Measurements from ENCODE around the gene CELSR1.
A peak's percentile ranks its signal among the peaks of the same experiment; 100 is the strongest.

Gene CELSR1

DNA sequence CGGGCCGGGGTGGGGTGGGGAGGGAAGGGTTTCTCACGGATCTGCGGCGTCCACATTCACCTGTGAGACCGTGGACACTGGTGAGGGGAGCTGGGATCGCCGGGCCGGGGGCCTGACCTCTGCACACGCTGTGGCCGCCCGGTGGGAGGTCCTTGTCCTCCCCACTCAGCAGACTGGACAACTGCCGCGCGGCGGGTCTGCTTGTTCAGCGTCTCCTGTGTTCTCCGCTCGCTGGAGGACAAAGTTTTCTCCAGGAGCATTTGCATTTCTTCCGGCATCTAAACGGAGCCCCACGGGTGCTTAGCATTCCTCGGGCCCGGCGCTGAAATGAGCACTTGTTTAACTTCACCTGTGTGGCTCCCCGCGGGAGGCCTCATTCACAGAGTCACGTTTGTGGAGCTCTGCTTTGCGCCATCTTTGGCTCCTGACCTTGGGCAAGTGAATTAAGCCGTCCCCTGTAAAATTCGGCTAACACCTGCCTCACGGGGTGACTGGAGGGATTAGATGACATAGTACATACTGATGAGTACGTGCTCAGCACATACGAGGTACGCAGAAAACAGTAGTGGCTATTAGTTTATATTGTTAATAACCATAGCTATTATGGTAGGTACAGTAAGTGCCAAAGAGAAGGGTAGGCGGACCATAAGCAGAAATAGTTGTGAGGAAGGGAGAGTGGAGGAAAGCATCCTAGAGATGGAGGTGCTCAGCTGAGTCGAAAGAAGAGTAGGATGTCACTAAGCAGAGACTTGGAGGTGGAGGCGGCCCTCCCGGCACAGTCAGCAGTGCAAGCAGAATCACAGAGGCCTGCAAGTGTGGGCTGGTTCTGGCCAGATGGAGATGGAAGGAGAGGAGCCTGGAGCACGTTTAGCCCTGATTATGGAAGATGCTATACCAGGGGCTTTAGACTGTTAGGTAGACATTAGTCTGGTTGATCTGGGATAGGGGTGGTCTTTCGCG, 201.0 kb downstream of the CELSR1 start:
- Histone ChIP-seq H3K14ac (ENCODE audit: low read length) (peak overlapping the region; percentile 40), H3K23ac (ENCODE audit: low read depth, low read length, poor library complexity) (peak overlapping the region; percentile 96), H3K27me3 (ENCODE audit: control insufficient read depth in 3 of 3, insufficient read depth in 3 of 3, low read depth in 1 of 3, low read length in 3 of 3) (no peaks in the 10 kb centered on the region), H2AK5ac (ENCODE audit: low read depth, low read length) (peak overlapping the region; percentile 78), H3K4ac (ENCODE audit: low read length) (no peak overlapping the region), H2BK12ac (ENCODE audit: low read length) (no peak overlapping the region), H3K79me1 (ENCODE audit: low read depth, low read length) (peaks cover 3% of the 10 kb centered on the region), H2AFZ (ENCODE audit: low read length) (peak overlapping the region; percentile 98), H3K27ac (replicated peaks; ENCODE audit: low read length) (no peak overlapping the region), H2BK15ac (ENCODE audit: low read length) (peak overlapping the region; percentile 72), H2BK120ac (ENCODE audit: low read depth, low read length) (no peak overlapping the region), H3K4me3 (ENCODE audit: low read length in 2 of 2) (peak overlapping the region; percentile 98 to 100), H3K4me1 (ENCODE audit: control insufficient read depth in 2 of 2, insufficient read depth in 1 of 2, low read depth in 1 of 2, low read length in 2 of 2) (peaks cover 5 to 6% of the 10 kb centered on the region in 2 donors), H3K36me3 (replicated peaks in 1 of 2; ENCODE audit: control insufficient read depth in 2 of 2, insufficient read depth in 2 of 2, low read length in 2 of 2) (peaks cover 24 to 61% of the 10 kb centered on the region in 2 donors), H3K4me2 (ENCODE audit: insufficient read depth, low read length, poor library complexity, severe bottlenecking) (peak overlapping the region; percentile 81), H3K9me3 (replicated peaks in 1 of 2; ENCODE audit: control insufficient read depth in 2 of 2, insufficient read depth in 1 of 2, low read depth in 1 of 2, low read length in 2 of 2) (no peaks in the 10 kb centered on the region), H4K91ac (ENCODE audit: low read depth, low read length, poor library complexity) (no peak overlapping the region), H4K8ac (ENCODE audit: low read depth, low read length) (no peak overlapping the region), H3K9ac (ENCODE audit: low read depth, low read length, poor library complexity) (peak overlapping the region; percentile 99), H2BK5ac (ENCODE audit: low read length) (peak overlapping the region; percentile 54), H3K18ac (ENCODE audit: low read length) (peak overlapping the region; percentile 42)
- WGBS, 2 donors (ENCODE audit: extremely low coverage in 2 of 2, insufficient read length in 2 of 2, insufficient replicate concordance in 1 of 2), result no CpG with 5 or more reads among the region's 42 CpGs
- peak; percentile 4 for DNase-seq (ENCODE audit: low spot score)

GRCh38 chr22:46335201-46336118, 202.0 kb downstream of the CELSR1 start, which contains the start of gene TRMU:
TRMU (plus strand) TSS chr22:46335714; CDS start chr22:46335765, 51 bp downstream.
- peak; percentile 79 for DNase-seq (ENCODE audit: low spot score)
- no CpG with 5 or more reads among the region's 93 CpGs for WGBS, 2 donors (ENCODE audit: extremely low coverage in 2 of 2, insufficient read length in 2 of 2, insufficient replicate concordance in 1 of 2)
- peaks cover 28 to 64% of the 10 kb centered on the region in 2 donors for H3K36me3 ChIP-seq (replicated peaks in 1 of 2; ENCODE audit: control insufficient read depth in 2 of 2, insufficient read depth in 2 of 2, low read length in 2 of 2)

GRCh38 chr22:46331496-46331895, 205.9 kb downstream of the CELSR1 start:
- Histone ChIP-seq H3K4me2 (ENCODE audit: insufficient read depth, low read length, poor library complexity, severe bottlenecking) (no peak overlapping the region), H3K18ac (ENCODE audit: low read length) (no peak overlapping the region), H3K14ac (ENCODE audit: low read length) (no peak overlapping the region), H2AFZ (ENCODE audit: low read length) (no peak overlapping the region), H3K4me3 (ENCODE audit: low read length in 2 of 2) (no peak overlapping the region), H3K4me1 (ENCODE audit: control insufficient read depth in 2 of 2, insufficient read depth in 1 of 2, low read depth in 1 of 2, low read length in 2 of 2) (peaks cover 1 to 2% of the 10 kb centered on the region in 2 donors), H3K9me3 (replicated peaks in 1 of 2; ENCODE audit: control insufficient read depth in 2 of 2, insufficient read depth in 1 of 2, low read depth in 1 of 2, low read length in 2 of 2) (no peaks in the 10 kb centered on the region), H2BK12ac (ENCODE audit: low read length) (no peak overlapping the region), H3K4ac (ENCODE audit: low read length) (no peak overlapping the region), H3K36me3 (replicated peaks in 1 of 2; ENCODE audit: control insufficient read depth in 2 of 2, insufficient read depth in 2 of 2, low read length in 2 of 2) (peaks cover 36 to 72% of the 10 kb centered on the region in 2 donors), H2BK5ac (ENCODE audit: low read length) (no peak overlapping the region), H3K79me1 (ENCODE audit: low read depth, low read length) (peaks cover under 1% of the 10 kb centered on the region), H2BK120ac (ENCODE audit: low read depth, low read length) (no peak overlapping the region), H3K23ac (ENCODE audit: low read depth, low read length, poor library complexity) (peak overlapping the region; percentile 38), H2AK5ac (ENCODE audit: low read depth, low read length) (no peak overlapping the region), H3K27ac (replicated peaks; ENCODE audit: low read length) (no peak overlapping the region), H3K27me3 (ENCODE audit: control insufficient read depth in 3 of 3, insufficient read depth in 3 of 3, low read depth in 1 of 3, low read length in 3 of 3) (no peaks in the 10 kb centered on the region), H4K8ac (ENCODE audit: low read depth, low read length) (no peak overlapping the region), H3K9ac (ENCODE audit: low read depth, low read length, poor library complexity) (peak overlapping the region; percentile 16), H4K91ac (ENCODE audit: low read depth, low read length, poor library complexity) (no peak overlapping the region), H2BK15ac (ENCODE audit: low read length) (no peak overlapping the region)
- DNase-seq (ENCODE audit: low spot score), result no peak
- no CpG with 5 or more reads among the region's 23 CpGs for WGBS, 2 donors (ENCODE audit: extremely low coverage in 2 of 2, insufficient read length in 2 of 2, insufficient replicate concordance in 1 of 2)

More at GRCh38 chr22:46335201-46336118, 202.0 kb downstream of the CELSR1 start, which contains the start of gene TRMU:
- Histone ChIP-seq H3K9me3 (replicated peaks in 1 of 2; ENCODE audit: control insufficient read depth in 2 of 2, insufficient read depth in 1 of 2, low read depth in 1 of 2, low read length in 2 of 2) (no peaks in the 10 kb centered on the region), H3K14ac (ENCODE audit: low read length) (peak within 1 kb of the TSS; percentile 94), H2AK5ac (ENCODE audit: low read depth, low read length) (peak within 1 kb of the TSS; percentile 78), H2BK15ac (ENCODE audit: low read length) (peak within 1 kb of the TSS; percentile 72), H3K9ac (ENCODE audit: low read depth, low read length, poor library complexity) (peak within 1 kb of the TSS; percentile 99), H3K27me3 (ENCODE audit: control insufficient read depth in 3 of 3, insufficient read depth in 3 of 3, low read depth in 1 of 3, low read length in 3 of 3) (no peaks in the 10 kb centered on the region), H3K4me3 (ENCODE audit: low read length in 2 of 2) (peak within 1 kb of the TSS; percentile 98 to 100), H3K4ac (ENCODE audit: low read length) (no peak within 1 kb of the TSS), H2BK120ac (ENCODE audit: low read depth, low read length) (peak within 1 kb of the TSS; percentile 56), H4K91ac (ENCODE audit: low read depth, low read length, poor library complexity) (no peak within 1 kb of the TSS), H3K23ac (ENCODE audit: low read depth, low read length, poor library complexity) (peak within 1 kb of the TSS; percentile 96), H2BK12ac (ENCODE audit: low read length) (no peak within 1 kb of the TSS), H2AFZ (ENCODE audit: low read length) (peak within 1 kb of the TSS; percentile 98), H3K79me1 (ENCODE audit: low read depth, low read length) (peaks cover 3% of the 10 kb centered on the region), H3K4me2 (ENCODE audit: insufficient read depth, low read length, poor library complexity, severe bottlenecking) (peak within 1 kb of the TSS; percentile 81), H4K8ac (ENCODE audit: low read depth, low read length) (no peak within 1 kb of the TSS), H2BK5ac (ENCODE audit: low read length) (peak within 1 kb of the TSS; percentile 71), H3K18ac (ENCODE audit: low read length) (peak within 1 kb of the TSS; percentile 91), H3K27ac (replicated peaks; ENCODE audit: low read length) (peak within 1 kb of the TSS; percentile 54), H3K4me1 (ENCODE audit: control insufficient read depth in 2 of 2, insufficient read depth in 1 of 2, low read depth in 1 of 2, low read length in 2 of 2) (peaks cover 5 to 6% of the 10 kb centered on the region in 2 donors)

All from neuronal stem cell (in vitro differentiated cells).